Esophagus mucosa (tissue), 1 donor: ENCODE data around the gene MPV17L. TPM values are rescaled to one million over a fixed set of nuclear protein-coding genes. Genes with fewer than 3 reads are reported as not detected.
"Not testable (repeated sequence)": the region's sequence is repeated elsewhere in the genome, so short reads cannot be mapped to it uniquely, and the experiment has no call there.

Source experiments
- ATAC-seq: fragments of 200-7000 bp; cut with Tn5 transposase; one replicate; pipeline ENCODE4 v1.9.1; 2020
- total RNA-seq: library from RNA; stranded (reverse); gene quantifications from one replicate; pipeline ENCODE4 v1.2.4, GENCODE V29; 2023
- donor health status: DM: yes; HTN: yes; CAD: no.

Gene MPV17L
- total RNA-seq: 5.6 TPM

GRCh38 chr16:15395631-15396508 lies at the start of gene MPV17L:
TSS of gene MPV17L (plus strand) at chr16:15395754. CDS start at chr16:15395898, 144 bp downstream.
- ATAC-seq: peak; percentile 73

DNA sequence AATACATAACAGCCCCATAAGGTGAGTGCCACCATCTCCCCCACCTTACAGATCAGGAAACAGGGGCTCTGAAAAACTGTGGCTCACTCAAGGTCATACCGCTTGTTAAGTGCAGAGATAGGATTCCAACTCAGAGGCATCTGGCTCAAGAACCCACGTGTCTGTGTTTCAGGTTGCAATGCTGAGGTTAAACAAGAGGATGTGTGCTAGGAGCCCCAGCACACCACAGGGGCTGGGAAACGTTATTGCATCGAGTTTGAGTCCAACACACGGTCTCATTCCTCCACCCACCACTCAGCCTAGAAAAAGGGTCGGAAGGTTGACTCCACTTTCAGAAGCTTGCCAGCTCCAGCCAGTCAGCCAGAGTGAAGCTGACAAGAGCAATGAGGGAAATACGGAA lies 46.8 kb upstream of the MPV17L start:
- not testable (repeated sequence) for ATAC-seq

GRCh38 chr16:15351251-15351650 lies 44.3 kb upstream of the MPV17L start:
- ATAC-seq: not testable (repeated sequence)

DNA sequence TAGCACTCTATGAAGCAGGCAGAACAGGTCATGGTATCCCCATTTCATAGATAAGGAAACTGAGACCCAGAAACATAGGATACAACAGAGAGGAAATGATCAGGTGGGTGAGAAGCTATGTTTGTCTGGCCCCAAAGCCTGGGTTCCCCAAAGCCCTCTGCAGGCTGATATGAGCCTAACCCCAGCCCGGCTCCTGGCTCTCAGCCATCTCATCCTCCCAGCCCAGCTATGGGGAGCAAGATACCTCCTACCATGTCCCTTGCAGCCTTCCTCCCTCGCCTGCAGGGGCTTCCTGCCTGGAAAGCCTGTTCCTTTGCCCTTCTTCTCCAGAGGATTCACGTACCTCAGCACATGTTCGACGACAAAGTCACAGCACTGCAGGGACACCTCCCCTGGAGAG lies 43.8 kb upstream of the MPV17L start:
- not testable (repeated sequence) for ATAC-seq

GRCh38 chr16:15352852-15353251 lies 42.7 kb upstream of the MPV17L start:
- ATAC-seq: not testable (repeated sequence)

- not testable (repeated sequence) for ATAC-seq
Measured at GRCh38 chr16:15354846-15355245, 40.7 kb upstream of the MPV17L start.

GRCh38 chr16:15357495-15357894 lies 38.1 kb upstream of the MPV17L start:
- ATAC-seq: not testable (repeated sequence)

- ATAC-seq: not testable (repeated sequence)
Measured at GRCh38 chr16:15378194-15378593, 17.4 kb upstream of the MPV17L start, which contains the start of gene NPIPA5. TSS of gene NPIPA5 (minus strand) at chr16:15378294. CDS start at chr16:15378294, 0 bp downstream.

- not testable (repeated sequence) for ATAC-seq
Measured at GRCh38 chr16:15382810-15383209, 12.7 kb upstream of the MPV17L start.

DNA sequence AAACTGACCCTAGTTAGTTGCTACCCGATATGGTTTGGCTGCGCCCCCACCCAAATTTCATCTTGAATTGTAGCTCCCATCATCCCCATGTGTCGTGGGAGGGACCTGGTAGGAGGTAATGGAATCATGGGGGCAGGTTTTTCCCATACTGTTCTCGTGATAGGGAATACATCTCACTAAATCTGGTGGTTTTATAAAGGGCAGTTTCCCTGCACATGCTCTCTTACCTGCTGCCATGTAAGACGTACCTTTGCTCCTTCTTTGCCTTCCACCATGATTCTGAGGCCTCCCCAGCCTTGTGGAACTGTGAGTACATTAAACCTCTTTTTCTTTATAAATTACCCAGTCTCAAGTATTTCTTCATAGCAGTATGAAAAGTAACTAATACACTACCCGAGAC lies 7.5 kb upstream of the MPV17L start:
- not testable (repeated sequence) for ATAC-seq

- not testable (repeated sequence) for ATAC-seq
Measured at GRCh38 chr16:15389916-15390315, 5.6 kb upstream of the MPV17L start.

- ATAC-seq: not testable (repeated sequence)
Measured at GRCh38 chr16:15393025-15393424, 2.5 kb upstream of the MPV17L start.

- not testable (repeated sequence) for ATAC-seq
Measured at GRCh38 chr16:15396509-15396829, 915 bp downstream of the MPV17L start.

- ATAC-seq: no peak
Measured at GRCh38 chr16:15396948-15397594, 1.5 kb downstream of the MPV17L start.

- no peak for ATAC-seq
Measured at GRCh38 chr16:15398618-15399316, 3.2 kb downstream of the MPV17L start.

GRCh38 chr16:15399317-15399716 lies 3.8 kb downstream of the MPV17L start:
- no peak for ATAC-seq

DNA sequence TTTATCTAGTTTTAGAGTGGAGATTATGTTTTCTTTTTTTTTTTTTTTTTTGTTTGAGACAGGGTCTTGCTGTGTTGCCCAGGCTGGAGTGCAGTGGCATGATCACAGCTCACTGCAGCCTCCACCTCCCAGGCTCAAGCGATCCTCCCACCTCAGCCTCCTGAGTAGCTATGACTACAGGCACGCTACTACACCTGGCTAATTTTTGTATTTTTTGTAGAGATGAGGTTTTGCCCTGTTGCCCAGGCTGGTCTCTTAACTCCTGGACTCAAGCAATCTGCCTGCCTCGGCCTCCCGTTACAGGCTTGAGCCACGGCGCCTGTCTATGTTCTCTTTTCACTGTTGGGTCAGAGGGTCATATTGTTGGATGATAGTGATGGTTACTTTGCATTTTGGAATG lies 4.8 kb downstream of the MPV17L start:
- ATAC-seq: not testable (repeated sequence)

- no peak for ATAC-seq
Measured at GRCh38 chr16:15401972-15402371, 6.4 kb downstream of the MPV17L start.

DNA sequence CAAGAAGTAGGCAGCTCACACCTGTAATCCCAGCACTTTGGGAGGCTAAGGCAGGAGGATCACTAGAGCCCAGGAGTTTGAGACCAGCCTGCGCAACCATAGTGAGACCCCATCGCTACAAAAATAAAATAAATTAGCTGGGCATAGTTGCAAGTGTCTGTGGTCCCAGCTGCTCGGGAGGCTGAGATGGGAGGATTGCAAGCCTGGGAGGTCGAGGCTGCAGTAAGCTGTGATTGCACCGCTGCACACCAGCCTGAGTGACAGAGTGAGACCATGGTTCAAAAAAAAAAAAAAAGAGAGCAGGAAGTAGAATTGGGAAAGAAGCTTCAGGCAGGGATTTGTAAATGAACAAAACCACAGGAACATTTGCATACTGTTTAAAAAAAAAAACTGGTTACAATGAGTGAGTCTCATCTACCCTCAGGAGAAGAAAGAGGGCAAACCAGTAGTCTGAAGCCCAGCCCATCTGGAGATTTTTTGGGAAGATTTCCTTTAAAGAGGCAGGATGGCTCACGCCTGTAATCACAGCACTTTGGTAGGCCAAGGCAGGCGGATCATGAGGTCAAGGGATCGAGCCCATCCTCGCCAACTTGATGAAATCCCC lies 7.9 kb downstream of the MPV17L start:
- peak; percentile 88 for ATAC-seq

- not testable (repeated sequence) for ATAC-seq
Measured at GRCh38 chr16:15404091-15404490, 8.5 kb downstream of the MPV17L start.

DNA sequence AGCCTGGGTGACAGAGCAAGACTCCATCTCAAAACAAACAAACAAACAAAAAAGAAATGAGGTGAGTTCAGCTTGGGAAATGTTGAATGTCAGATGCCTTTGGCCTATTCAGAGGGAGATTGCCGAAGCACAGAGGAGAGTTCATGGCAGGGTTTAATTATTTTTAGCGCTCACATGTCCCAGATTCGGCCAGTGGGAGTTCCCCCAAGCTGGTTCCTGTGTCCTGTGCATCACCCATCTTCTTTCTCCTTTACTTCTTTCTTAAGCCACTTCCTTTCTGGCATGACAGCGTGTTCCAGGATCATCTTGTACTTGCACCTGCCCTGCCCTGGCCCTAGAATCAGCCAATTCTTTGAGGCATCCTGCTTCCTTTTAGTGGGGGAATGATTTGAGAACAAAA lies 9.2 kb downstream of the MPV17L start:
- ATAC-seq: peak; percentile 87

GRCh38 chr16:15407756-15408155 lies 12.2 kb downstream of the MPV17L start:
- ATAC-seq: not testable (repeated sequence)

DNA sequence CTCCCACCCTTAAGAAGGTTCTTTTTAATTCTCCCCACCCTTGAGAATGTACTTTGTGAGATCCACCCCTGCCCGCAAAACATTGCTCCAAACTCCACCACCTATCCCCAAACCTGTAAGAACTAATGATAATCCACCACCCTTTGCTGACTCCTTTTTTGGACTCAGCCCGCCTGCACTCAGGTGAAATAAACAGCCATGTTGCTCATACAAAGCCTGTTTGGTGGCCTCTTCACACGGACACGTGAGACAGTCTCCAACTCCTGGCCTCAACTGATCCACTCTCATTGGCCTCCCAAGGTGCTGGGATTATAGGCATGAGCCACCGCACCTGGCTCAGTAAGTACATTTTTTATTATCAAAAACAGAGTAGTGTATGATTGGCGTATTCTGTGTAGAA lies 13.9 kb downstream of the MPV17L start:
- not testable (repeated sequence) for ATAC-seq
